GM06990 (cell line): ENCODE measurements around the gene KIF20A.
"Not testable (repeated sequence)": the region's sequence is repeated elsewhere in the genome, so short reads cannot be mapped to it uniquely, and the experiment has no call there.

Source experiments
- DNase-seq: peaks from one replicate; pipeline ENCODE4 v3.0.0-alpha.2; 2011; ENCODE audit not compliant: insufficient read length; ENCODE audit errors: extremely low read depth
- H3K27me3 ChIP-seq: replicated peaks from 2 replicates; pipeline ENCODE4 v1.6.0; 2011; ENCODE audit warnings: low read length; ENCODE audit not compliant: control insufficient read depth, insufficient read depth
- H3K36me3 ChIP-seq: 2 replicates; pipeline ENCODE4 v1.5.1; 2011; ENCODE audit warnings: low read length; ENCODE audit not compliant: control insufficient read depth, insufficient read depth
- H3K4me3 ChIP-seq: replicated peaks from 2 replicates; pipeline ENCODE4 v1.5.1; 2011; ENCODE audit warnings: low read depth, mild to moderate bottlenecking, control low read depth, low read length
- TF ChIP-seq, protein P1 (sequence below): IDR thresholded peaks from 2 replicates; pipeline ENCODE4 v1.5.1; 2011; ENCODE audit warnings: low read length, control low read depth, mild to moderate bottlenecking, inconsistent platforms; ENCODE audit not compliant: insufficient read depth, poor library complexity, severe bottlenecking

Gene KIF20A

DNA sequence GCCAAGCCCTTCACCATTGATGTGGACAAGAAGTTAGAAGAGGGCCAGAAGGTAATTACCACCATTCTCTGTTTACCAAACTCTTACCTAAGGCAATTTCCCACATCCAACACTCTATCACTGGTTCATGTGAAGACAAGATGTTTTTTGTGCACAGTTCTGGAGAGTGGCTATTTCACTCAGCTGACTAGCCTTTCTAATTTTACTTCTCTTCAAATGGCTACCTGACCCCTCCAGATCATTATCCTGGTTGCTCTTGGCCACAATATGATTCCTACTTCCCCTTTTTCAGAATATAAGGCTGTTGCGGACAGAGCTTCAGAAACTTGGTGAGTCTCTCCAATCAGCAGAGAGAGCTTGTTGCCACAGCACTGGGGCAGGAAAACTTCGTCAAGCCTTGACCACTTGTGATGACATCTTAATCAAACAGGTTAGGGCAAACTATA, 7.1 kb downstream of the KIF20A start:
- TF ChIP-seq, protein P1, sequence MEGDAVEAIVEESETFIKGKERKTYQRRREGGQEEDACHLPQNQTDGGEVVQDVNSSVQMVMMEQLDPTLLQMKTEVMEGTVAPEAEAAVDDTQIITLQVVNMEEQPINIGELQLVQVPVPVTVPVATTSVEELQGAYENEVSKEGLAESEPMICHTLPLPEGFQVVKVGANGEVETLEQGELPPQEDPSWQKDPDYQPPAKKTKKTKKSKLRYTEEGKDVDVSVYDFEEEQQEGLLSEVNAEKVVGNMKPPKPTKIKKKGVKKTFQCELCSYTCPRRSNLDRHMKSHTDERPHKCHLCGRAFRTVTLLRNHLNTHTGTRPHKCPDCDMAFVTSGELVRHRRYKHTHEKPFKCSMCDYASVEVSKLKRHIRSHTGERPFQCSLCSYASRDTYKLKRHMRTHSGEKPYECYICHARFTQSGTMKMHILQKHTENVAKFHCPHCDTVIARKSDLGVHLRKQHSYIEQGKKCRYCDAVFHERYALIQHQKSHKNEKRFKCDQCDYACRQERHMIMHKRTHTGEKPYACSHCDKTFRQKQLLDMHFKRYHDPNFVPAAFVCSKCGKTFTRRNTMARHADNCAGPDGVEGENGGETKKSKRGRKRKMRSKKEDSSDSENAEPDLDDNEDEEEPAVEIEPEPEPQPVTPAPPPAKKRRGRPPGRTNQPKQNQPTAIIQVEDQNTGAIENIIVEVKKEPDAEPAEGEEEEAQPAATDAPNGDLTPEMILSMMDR: no peak
- no peak overlapping the region for H3K4me3 ChIP-seq
- peak; percentile 23 for DNase-seq
- peaks cover 50% of the 10 kb centered on the region for H3K36me3 ChIP-seq
- no peaks in the 10 kb centered on the region for H3K27me3 ChIP-seq

DNA sequence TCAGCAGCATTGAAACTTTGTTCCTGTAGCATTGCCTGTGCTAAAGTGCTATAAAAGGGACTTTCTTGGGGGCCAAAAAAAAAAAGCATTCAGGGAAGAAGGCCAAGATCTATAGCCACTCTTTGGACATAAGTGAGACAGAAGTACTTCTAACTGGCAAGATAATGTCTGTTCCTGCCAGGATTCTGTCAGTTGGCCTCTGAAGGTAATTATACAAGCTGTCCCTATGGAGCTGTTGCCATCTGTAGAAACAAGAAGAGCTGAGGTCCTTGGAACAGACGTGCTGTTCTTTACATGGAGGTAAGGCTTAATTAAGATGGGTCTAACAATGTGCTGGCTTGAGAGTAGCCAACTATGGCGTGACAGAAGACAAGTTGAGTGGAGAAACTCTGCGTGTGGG, 9.7 kb downstream of the KIF20A start:
- TF ChIP-seq, protein P1: no peak
- no peak for DNase-seq
- no peaks in the 10 kb centered on the region for H3K27me3 ChIP-seq
- H3K4me3 ChIP-seq: no peak overlapping the region
- H3K36me3 ChIP-seq: peaks cover 35% of the 10 kb centered on the region

DNA sequence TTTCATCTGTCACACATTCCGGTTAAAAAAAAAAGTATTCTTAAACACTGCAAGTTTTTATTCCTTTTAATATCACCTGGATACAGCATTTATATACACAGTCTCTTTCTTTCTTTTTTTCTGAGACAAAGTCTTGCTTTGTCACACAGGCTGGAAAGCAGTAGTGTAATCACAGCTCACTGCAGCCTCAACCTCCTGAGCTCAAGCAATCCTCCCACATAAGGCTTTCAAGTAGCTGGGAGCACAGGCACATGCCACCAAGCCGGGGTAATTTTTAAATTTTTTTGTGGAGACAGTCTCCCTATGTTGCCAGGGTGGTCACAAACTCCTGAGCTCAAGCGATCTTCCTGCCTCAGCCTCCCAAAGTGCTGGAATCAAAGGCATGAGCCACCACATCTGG, 13.9 kb downstream of the KIF20A start:
- H3K36me3 ChIP-seq: peaks cover 18% of the 10 kb centered on the region
- no peaks in the 10 kb centered on the region for H3K27me3 ChIP-seq
- no peak for DNase-seq
- TF ChIP-seq, protein P1: no peak
- no peak overlapping the region for H3K4me3 ChIP-seq

DNA sequence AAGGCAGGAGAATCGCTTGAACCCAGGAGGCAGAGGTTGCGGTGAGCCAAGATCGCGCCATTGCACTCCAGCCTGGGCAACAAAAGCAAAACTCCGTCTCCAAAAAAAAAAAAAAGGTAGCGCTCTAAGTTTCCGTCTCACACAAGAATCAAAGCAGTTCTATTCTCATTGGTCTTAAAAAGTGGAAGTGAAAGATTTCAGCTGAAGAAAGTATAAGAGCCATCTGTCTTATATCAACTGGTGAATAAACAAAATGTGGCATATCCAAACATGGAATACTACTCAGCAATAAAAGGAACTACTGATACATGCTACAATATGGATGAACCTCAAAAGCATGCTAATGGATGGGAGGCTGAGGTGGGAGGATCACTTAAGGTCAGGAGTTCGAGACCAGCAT, 14.9 kb downstream of the KIF20A start:
- not testable (repeated sequence) for H3K27me3 ChIP-seq, DNase-seq, H3K4me3 ChIP-seq
- H3K36me3 ChIP-seq: peaks cover 15% of the 10 kb centered on the region

DNA sequence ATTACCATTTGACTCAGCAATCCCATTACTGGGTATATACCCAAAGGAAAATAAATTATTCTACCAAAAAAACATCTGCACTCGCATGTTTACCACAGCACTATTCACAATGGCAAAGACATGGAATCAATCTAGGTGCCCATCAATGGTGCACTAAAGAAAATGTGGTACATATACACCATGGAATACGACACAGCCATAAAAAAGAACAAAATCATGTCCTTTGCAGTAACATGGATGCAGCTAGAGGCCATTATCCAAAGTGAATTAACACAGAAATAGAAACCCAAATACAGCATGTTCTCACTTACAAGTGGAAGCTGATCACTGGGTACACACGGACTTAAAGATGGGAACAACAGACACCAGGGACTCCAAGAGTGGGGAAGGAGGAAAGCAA, 32.1 kb downstream of the KIF20A start:
- no peak for DNase-seq
- peaks cover 3% of the 10 kb centered on the region for H3K36me3 ChIP-seq
- TF ChIP-seq, protein P1: no peak
- no peaks in the 10 kb centered on the region for H3K27me3 ChIP-seq
- no peak overlapping the region for H3K4me3 ChIP-seq

DNA sequence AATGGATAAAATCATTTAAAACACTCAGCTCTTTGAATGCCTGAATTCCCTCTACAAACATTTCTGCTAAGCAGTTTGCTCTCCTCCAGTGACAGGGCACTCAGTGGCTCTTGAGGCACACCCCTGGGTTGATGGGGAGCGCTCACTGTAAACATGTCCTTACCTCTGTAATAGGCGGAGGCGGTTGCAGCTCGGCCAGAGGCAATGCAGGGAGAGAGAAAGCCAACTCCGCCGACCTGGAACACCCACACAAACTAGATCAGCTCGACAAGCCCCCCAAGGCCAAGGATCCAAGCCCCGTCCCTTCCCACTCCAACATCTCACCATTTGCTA, 33.9 kb downstream of the KIF20A start:
- H3K4me3 ChIP-seq: peak overlapping the region; percentile 100
- TF ChIP-seq, protein P1: no peak
- DNase-seq: no peak
- no peaks in the 10 kb centered on the region for H3K27me3 ChIP-seq
- peaks cover 3% of the 10 kb centered on the region for H3K36me3 ChIP-seq
